HEK293 (cell line): ENCODE data around the gene MGAT4B.
A peak's percentile ranks its signal among the peaks of the same experiment; 100 is the strongest.

Experiments used
- BCL11A ChIP-seq: fragments of 450-650 bp; formaldehyde crosslinking; IDR thresholded peaks from 2 replicates; pipeline ENCODE4 v1.5.1; 2016; ENCODE audit warnings: low read depth, missing biosample characterization, missing genetic modification characterization
- HOXA7 ChIP-seq: sonication (generic); formaldehyde crosslinking; IDR thresholded peaks from 2 replicates; pipeline ENCODE4 v1.8.1; 2022; ENCODE audit warnings: missing genetic modification reagents, borderline replicate concordance
- SP2 ChIP-seq: fragments of 450-650 bp; formaldehyde crosslinking; IDR thresholded peaks from 2 replicates; pipeline ENCODE4 v1.5.1; 2016; ENCODE audit warnings: missing biosample characterization, missing genetic modification characterization
- ZBTB1 ChIP-seq: fragments of 450-650 bp; formaldehyde crosslinking; IDR thresholded peaks from 2 replicates; pipeline ENCODE4 v1.5.1; 2016; ENCODE audit warnings: missing biosample characterization, missing genetic modification characterization
- ZFP41 ChIP-seq: fragments of 450-650 bp; formaldehyde crosslinking; IDR thresholded peaks from 2 replicates; pipeline ENCODE4 v1.5.1; 2016; ENCODE audit warnings: missing biosample characterization, missing genetic modification characterization, borderline replicate concordance
- ZNF140 ChIP-seq: fragments of 450-650 bp; formaldehyde crosslinking; IDR thresholded peaks from 2 replicates; pipeline ENCODE4 v1.5.1; 2016; ENCODE audit warnings: missing biosample characterization, missing genetic modification characterization
- ZNF19 ChIP-seq: fragments of 450-650 bp; formaldehyde crosslinking; IDR thresholded peaks from 2 replicates; pipeline ENCODE4; 2016; ENCODE audit warnings: missing biosample characterization, missing genetic modification characterization, low read depth
- ZNF335 ChIP-seq: fragments of 450-650 bp; formaldehyde crosslinking; conservative IDR thresholded peaks from 2 replicates; pipeline ENCODE4 v1.5.1; 2016; ENCODE audit warnings: missing biosample characterization, missing genetic modification characterization
- ZNF366 ChIP-seq: fragments of 450-650 bp; formaldehyde crosslinking; conservative IDR thresholded peaks from 2 replicates; pipeline ENCODE4 v1.5.1; 2016; ENCODE audit warnings: missing biosample characterization, missing genetic modification characterization
- ZNF391 ChIP-seq: fragments of 450-650 bp; formaldehyde crosslinking; IDR thresholded peaks from 2 replicates; pipeline ENCODE4 v1.5.1; 2016; ENCODE audit warnings: low read depth, missing biosample characterization, missing genetic modification characterization, borderline replicate concordance
- ZNF416 ChIP-seq: fragments of 450-650 bp; formaldehyde crosslinking; IDR thresholded peaks from 2 replicates; pipeline ENCODE4 v1.5.1; 2016; ENCODE audit warnings: missing biosample characterization, missing genetic modification characterization
- ZNF610 ChIP-seq: fragments of 450-650 bp; formaldehyde crosslinking; IDR thresholded peaks from 2 replicates; pipeline ENCODE4 v1.5.1; 2016; ENCODE audit warnings: missing biosample characterization, missing genetic modification characterization, borderline replicate concordance
- ZNF621 ChIP-seq: fragments of 450-650 bp; formaldehyde crosslinking; IDR thresholded peaks from 2 replicates; pipeline ENCODE4 v1.5.1; 2017; ENCODE audit warnings: missing biosample characterization, missing genetic modification characterization
- ZNF629 ChIP-seq: fragments of 450-650 bp; formaldehyde crosslinking; IDR thresholded peaks from 2 replicates; pipeline ENCODE4 v1.5.1; 2017; ENCODE audit warnings: missing biosample characterization, missing genetic modification characterization
- ZNF660 ChIP-seq: fragments of 450-650 bp; IDR thresholded peaks from 2 replicates; pipeline ENCODE4 v1.5.1; 2018; ENCODE audit warnings: missing biosample characterization, mild to moderate bottlenecking, missing genetic modification characterization
- ZNF768 ChIP-seq: fragments of 450-650 bp; formaldehyde crosslinking; IDR thresholded peaks from 2 replicates; pipeline ENCODE4 v1.5.1; 2018; ENCODE audit warnings: missing biosample characterization, mild to moderate bottlenecking, missing genetic modification characterization
- ZNF843 ChIP-seq: fragments of 450-650 bp; formaldehyde crosslinking; IDR thresholded peaks from 2 replicates; pipeline ENCODE4 v1.5.1; 2016; ENCODE audit warnings: missing biosample characterization, missing genetic modification characterization
- TF ChIP-seq, protein P1 (sequence below): fragments of 450-650 bp; formaldehyde crosslinking; optimal IDR thresholded peaks from 2 replicates; pipeline ENCODE3; 2016; ENCODE audit warnings: missing biosample characterization, mild to moderate bottlenecking, missing genetic modification characterization
- TF ChIP-seq, protein P2 (sequence below): fragments of 450-650 bp; formaldehyde crosslinking; IDR thresholded peaks from 2 replicates; pipeline ENCODE4 v1.5.1; 2016; ENCODE audit warnings: missing biosample characterization, missing genetic modification characterization
- TF ChIP-seq, protein P3 (sequence below): fragments of 450-650 bp; formaldehyde crosslinking; IDR thresholded peaks from 2 replicates; pipeline ENCODE4 v1.5.1; 2016; ENCODE audit warnings: missing biosample characterization, missing genetic modification characterization
- TF ChIP-seq, protein P4 (sequence below): fragments of 450-650 bp; formaldehyde crosslinking; IDR thresholded peaks from 2 replicates; pipeline ENCODE4 v1.5.1; 2016; ENCODE audit warnings: missing biosample characterization, missing genetic modification characterization
- TF ChIP-seq, protein P5 (sequence below): fragments of 450-650 bp; formaldehyde crosslinking; conservative IDR thresholded peaks from 2 replicates; pipeline ENCODE4 v1.5.1; 2016; ENCODE audit warnings: low read depth, missing biosample characterization, missing genetic modification characterization
- TF ChIP-seq, protein P6 (sequence below): fragments of 450-650 bp; formaldehyde crosslinking; IDR thresholded peaks from 2 replicates; pipeline ENCODE4 v1.5.1; 2016; ENCODE audit warnings: missing biosample characterization, missing genetic modification characterization
- TF ChIP-seq, protein P7 (sequence below): fragments of 450-650 bp; formaldehyde crosslinking; IDR thresholded peaks from 2 replicates; pipeline ENCODE4 v1.5.1; 2016; ENCODE audit warnings: missing biosample characterization, missing genetic modification characterization

The MGAT4B gene

DNA sequence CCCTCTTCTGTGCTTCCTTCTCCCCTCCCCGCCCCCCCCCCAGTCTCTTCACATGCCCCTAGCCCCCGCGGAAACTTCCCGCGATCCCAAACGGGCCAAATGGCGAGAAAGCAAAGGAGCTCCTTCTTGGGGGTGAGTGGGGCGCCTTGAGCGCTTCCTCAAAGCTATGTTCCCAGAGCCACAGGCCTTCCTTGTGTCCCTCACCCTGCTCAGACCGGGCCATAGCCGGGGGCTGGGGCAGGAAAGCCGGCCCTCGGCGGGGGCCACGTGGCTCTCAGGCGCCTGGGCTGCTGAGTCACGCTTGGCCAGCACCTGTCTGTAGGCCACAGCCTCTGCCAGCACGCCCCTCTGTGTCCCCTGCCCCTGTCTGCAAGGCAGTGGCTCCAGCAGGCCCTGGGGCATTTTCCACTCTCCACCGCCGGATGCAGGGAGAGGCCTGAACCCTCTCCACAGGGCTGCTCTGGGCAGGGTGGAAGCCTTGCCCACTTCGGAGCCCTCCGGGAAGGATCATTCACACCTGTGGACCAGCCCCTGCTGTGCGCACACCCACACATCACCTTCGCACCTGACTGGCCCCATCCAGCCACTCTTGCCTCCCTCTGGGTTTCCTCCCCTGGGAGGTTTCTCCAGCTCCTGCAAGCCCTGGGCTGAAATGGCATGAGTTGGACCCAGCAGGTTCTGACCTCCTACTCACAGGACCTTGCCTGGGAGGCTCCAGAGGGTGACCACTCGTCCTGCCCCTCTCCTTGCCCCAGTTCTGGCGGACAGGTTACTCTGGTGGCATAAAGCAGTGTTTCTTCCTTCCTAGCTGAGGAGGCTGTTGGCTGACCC is 12.8 kb upstream of the MGAT4B start (continued):
- TF ChIP-seq, protein P1, sequence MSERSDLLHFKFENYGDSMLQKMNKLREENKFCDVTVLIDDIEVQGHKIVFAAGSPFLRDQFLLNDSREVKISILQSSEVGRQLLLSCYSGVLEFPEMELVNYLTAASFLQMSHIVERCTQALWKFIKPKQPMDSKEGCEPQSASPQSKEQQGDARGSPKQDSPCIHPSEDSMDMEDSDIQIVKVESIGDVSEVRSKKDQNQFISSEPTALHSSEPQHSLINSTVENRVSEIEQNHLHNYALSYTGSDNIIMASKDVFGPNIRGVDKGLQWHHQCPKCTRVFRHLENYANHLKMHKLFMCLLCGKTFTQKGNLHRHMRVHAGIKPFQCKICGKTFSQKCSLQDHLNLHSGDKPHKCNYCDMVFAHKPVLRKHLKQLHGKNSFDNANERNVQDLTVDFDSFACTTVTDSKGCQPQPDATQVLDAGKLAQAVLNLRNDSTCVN = peak; percentile 8
- TF ChIP-seq, protein P2, sequence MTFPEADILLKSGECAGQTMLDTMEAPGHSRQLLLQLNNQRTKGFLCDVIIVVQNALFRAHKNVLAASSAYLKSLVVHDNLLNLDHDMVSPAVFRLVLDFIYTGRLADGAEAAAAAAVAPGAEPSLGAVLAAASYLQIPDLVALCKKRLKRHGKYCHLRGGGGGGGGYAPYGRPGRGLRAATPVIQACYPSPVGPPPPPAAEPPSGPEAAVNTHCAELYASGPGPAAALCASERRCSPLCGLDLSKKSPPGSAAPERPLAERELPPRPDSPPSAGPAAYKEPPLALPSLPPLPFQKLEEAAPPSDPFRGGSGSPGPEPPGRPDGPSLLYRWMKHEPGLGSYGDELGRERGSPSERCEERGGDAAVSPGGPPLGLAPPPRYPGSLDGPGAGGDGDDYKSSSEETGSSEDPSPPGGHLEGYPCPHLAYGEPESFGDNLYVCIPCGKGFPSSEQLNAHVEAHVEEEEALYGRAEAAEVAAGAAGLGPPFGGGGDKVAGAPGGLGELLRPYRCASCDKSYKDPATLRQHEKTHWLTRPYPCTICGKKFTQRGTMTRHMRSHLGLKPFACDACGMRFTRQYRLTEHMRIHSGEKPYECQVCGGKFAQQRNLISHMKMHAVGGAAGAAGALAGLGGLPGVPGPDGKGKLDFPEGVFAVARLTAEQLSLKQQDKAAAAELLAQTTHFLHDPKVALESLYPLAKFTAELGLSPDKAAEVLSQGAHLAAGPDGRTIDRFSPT (tag by site-specific recombination) = peak; percentile 68
- TF ChIP-seq, protein P3, sequence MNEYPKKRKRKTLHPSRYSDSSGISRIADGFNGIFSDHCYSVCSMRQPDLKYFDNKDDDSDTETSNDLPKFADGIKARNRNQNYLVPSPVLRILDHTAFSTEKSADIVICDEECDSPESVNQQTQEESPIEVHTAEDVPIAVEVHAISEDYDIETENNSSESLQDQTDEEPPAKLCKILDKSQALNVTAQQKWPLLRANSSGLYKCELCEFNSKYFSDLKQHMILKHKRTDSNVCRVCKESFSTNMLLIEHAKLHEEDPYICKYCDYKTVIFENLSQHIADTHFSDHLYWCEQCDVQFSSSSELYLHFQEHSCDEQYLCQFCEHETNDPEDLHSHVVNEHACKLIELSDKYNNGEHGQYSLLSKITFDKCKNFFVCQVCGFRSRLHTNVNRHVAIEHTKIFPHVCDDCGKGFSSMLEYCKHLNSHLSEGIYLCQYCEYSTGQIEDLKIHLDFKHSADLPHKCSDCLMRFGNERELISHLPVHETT (tag by site-specific recombination) = peak; percentile 8; the same call in 1 of the 2 replicates
- TF ChIP-seq ZFP41 (tag by site-specific recombination) (no peak), ZNF416 (tag by site-specific recombination) (no peak), HOXA7 (CRISPR knock-in tag) (no peak), BCL11A (tag by site-specific recombination) (peak; percentile 58), ZBTB1 (no peak), ZNF140 (no peak), ZNF366 (tag by site-specific recombination) (no peak), ZNF660 (no peak), ZNF621 (tag by site-specific recombination) (no peak), ZNF391 (tag by site-specific recombination) (no peak), ZNF19 (tag by site-specific recombination) (no peak), ZNF629 (tag by site-specific recombination) (no peak), SP2 (tag by site-specific recombination) (peak; percentile 3; the same call in 1 of the 2 replicates), ZNF843 (tag by site-specific recombination) (no peak), ZNF335 (no peak), ZNF768 (no peak), ZNF610 (tag by site-specific recombination) (no peak)
- TF ChIP-seq, protein P4, sequence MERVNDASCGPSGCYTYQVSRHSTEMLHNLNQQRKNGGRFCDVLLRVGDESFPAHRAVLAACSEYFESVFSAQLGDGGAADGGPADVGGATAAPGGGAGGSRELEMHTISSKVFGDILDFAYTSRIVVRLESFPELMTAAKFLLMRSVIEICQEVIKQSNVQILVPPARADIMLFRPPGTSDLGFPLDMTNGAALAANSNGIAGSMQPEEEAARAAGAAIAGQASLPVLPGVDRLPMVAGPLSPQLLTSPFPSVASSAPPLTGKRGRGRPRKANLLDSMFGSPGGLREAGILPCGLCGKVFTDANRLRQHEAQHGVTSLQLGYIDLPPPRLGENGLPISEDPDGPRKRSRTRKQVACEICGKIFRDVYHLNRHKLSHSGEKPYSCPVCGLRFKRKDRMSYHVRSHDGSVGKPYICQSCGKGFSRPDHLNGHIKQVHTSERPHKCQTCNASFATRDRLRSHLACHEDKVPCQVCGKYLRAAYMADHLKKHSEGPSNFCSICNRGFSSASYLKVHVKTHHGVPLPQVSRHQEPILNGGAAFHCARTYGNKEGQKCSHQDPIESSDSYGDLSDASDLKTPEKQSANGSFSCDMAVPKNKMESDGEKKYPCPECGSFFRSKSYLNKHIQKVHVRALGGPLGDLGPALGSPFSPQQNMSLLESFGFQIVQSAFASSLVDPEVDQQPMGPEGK (tag by site-specific recombination) = peak; percentile 48
- TF ChIP-seq, protein P5, sequence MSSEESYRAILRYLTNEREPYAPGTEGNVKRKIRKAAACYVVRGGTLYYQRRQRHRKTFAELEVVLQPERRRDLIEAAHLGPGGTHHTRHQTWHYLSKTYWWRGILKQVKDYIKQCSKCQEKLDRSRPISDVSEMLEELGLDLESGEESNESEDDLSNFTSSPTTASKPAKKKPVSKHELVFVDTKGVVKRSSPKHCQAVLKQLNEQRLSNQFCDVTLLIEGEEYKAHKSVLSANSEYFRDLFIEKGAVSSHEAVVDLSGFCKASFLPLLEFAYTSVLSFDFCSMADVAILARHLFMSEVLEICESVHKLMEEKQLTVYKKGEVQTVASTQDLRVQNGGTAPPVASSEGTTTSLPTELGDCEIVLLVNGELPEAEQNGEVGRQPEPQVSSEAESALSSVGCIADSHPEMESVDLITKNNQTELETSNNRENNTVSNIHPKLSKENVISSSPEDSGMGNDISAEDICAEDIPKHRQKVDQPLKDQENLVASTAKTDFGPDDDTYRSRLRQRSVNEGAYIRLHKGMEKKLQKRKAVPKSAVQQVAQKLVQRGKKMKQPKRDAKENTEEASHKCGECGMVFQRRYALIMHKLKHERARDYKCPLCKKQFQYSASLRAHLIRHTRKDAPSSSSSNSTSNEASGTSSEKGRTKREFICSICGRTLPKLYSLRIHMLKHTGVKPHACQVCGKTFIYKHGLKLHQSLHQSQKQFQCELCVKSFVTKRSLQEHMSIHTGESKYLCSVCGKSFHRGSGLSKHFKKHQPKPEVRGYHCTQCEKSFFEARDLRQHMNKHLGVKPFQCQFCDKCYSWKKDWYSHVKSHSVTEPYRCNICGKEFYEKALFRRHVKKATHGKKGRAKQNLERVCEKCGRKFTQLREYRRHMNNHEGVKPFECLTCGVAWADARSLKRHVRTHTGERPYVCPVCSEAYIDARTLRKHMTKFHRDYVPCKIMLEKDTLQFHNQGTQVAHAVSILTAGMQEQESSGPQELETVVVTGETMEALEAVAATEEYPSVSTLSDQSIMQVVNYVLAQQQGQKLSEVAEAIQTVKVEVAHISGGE (tag by site-specific recombination) = no peak
- TF ChIP-seq, protein P6, sequence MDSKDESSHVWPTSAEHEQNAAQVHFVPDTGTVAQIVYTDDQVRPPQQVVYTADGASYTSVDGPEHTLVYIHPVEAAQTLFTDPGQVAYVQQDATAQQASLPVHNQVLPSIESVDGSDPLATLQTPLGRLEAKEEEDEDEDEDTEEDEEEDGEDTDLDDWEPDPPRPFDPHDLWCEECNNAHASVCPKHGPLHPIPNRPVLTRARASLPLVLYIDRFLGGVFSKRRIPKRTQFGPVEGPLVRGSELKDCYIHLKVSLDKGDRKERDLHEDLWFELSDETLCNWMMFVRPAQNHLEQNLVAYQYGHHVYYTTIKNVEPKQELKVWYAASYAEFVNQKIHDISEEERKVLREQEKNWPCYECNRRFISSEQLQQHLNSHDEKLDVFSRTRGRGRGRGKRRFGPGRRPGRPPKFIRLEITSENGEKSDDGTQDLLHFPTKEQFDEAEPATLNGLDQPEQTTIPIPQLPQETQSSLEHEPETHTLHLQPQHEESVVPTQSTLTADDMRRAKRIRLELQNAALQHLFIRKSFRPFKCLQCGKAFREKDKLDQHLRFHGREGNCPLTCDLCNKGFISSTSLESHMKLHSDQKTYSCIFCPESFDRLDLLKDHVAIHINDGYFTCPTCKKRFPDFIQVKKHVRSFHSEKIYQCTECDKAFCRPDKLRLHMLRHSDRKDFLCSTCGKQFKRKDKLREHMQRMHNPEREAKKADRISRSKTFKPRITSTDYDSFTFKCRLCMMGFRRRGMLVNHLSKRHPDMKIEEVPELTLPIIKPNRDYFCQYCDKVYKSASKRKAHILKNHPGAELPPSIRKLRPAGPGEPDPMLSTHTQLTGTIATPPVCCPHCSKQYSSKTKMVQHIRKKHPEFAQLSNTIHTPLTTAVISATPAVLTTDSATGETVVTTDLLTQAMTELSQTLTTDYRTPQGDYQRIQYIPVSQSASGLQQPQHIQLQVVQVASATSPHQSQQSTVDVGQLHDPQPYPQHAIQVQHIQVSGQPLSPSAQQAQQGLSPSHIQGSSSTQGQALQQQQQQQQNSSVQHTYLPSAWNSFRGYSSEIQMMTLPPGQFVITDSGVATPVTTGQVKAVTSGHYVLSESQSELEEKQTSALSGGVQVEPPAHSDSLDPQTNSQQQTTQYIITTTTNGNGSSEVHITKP = peak; percentile 15; the same call in 1 of the 2 replicates
- TF ChIP-seq, protein P7, sequence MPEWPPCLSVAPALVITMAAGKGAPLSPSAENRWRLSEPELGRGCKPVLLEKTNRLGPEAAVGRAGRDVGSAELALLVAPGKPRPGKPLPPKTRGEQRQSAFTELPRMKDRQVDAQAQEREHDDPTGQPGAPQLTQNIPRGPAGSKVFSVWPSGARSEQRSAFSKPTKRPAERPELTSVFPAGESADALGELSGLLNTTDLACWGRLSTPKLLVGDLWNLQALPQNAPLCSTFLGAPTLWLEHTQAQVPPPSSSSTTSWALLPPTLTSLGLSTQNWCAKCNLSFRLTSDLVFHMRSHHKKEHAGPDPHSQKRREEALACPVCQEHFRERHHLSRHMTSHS (tag by site-specific recombination) = no peak
